HFF-Myc (cell line): Measurements from ENCODE around the gene SYT8.
"Not testable (repeated sequence)": the region's sequence is repeated elsewhere in the genome, so short reads cannot be mapped to it uniquely, and the experiment has no call there.

Experiments
- DNase-seq: peaks from one replicate; pipeline ENCODE4 v3.0.0-alpha.2; 2011; ENCODE audit warnings: low read depth; ENCODE audit errors: extremely low read depth
- H3K4me3 ChIP-seq: replicated peaks from 2 replicates; pipeline ENCODE4 v1.5.1; 2011; ENCODE audit warnings: low read depth, mild to moderate bottlenecking, control low read depth, low read length
- TF ChIP-seq, protein P1 (sequence below): IDR thresholded peaks from 2 replicates; pipeline ENCODE4 v1.5.1; 2012; ENCODE audit warnings: mild to moderate bottlenecking, low read depth, low read length, control low read depth; ENCODE audit errors: missing control alignments

The SYT8 gene

DNA sequence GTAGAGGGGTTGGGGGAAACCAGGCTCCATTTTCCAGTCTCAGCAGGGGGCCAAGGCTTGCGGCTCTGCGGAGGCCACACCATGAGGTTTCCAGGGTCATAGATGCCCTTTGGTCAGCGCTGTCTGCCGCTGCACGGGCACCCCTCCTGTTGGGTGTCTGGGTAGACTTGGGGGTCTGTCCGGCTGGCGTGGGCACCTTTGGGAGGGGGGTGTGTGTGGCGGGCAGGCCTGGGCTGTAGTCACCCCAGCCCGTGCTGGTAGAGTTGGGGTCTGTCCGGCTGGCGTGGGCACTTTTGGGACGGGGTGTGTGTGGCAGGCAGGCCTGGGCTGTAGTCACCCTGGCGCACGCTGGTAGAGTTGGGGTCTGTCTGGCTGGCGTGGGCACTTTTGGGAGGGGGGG is 36.7 kb downstream of the SYT8 start:
- DNase-seq = no peak
- no peak overlapping the region for H3K4me3 ChIP-seq
- TF ChIP-seq, protein P1, sequence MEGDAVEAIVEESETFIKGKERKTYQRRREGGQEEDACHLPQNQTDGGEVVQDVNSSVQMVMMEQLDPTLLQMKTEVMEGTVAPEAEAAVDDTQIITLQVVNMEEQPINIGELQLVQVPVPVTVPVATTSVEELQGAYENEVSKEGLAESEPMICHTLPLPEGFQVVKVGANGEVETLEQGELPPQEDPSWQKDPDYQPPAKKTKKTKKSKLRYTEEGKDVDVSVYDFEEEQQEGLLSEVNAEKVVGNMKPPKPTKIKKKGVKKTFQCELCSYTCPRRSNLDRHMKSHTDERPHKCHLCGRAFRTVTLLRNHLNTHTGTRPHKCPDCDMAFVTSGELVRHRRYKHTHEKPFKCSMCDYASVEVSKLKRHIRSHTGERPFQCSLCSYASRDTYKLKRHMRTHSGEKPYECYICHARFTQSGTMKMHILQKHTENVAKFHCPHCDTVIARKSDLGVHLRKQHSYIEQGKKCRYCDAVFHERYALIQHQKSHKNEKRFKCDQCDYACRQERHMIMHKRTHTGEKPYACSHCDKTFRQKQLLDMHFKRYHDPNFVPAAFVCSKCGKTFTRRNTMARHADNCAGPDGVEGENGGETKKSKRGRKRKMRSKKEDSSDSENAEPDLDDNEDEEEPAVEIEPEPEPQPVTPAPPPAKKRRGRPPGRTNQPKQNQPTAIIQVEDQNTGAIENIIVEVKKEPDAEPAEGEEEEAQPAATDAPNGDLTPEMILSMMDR = no peak

DNA sequence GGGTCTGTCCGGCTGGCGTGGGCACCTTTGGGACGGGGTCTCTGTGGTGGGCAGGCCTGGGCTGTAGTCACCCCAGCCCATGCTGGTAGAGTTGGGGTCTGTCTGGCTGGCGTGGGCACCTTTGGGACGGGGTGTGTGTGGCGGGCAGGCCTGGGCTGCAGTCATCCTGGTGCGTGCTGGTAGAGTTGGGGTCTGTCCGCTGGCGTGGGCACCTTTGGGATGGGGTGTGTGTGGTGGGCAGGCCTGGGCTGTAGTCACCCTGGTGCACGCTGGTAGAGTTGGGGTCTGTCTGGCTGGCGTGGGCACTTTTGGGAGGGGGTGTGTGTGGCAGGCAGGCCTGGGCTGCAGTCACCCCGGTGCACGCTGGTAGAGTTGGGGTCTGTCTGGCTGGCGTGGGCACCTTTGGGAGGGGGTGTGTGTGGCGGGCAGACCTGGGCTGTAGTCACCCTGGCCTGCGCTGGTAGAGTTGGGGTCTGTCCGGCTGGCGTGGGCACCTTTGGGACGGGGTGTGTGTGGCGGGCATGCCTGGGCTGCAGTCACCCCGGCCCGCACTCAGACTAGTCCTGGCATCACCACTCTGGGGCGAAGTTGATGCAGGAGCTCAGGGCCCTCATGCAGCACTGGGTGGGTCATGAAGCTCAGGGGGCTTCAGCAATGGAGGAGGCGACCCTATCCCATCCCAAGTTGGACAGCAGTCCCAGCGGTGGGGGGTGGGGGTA is 37.6 kb downstream of the SYT8 start:
- H3K4me3 ChIP-seq = no peak overlapping the region
- TF ChIP-seq, protein P1 = no peak
- DNase-seq = no peak

DNA sequence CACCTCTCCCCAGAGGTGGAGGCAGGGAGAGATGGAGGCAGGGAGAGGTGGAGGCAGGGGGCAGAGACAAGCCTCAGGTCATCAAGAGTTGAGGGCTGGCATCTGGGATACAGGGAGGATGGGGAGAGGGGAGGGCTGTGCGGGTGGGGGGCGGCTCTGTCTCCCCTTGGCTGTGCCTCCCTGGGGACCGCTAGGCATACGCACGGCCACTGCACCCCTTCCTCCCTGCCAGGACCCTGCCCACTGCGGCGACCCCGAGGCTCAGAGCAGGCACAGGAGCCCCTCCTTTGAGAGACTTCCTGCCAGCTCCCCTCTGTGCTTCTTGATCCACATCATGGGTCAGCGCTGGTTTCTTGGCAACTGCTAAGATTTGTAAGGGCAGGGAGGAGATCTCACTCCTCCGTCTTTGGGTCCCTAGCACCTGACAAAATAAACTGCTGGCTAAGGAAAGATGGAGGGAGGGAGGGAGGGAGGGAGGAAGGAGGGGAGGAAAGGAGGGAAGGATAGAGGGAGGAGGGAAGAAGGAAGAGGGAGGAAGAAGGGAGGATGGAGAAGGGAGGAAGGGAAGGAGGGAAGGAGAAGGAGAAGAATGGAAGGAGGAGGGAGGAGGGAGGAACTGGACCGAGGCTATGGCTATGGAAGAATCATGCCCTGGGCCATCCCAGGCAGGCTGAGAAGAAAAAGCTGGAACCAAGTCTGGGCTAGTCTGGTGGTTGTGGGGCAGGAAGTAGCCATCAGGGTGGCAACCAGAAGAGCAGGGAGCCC is 38.4 kb downstream of the SYT8 start:
- no peak for DNase-seq
- TF ChIP-seq, protein P1 = no peak
- no peak overlapping the region for H3K4me3 ChIP-seq

DNA sequence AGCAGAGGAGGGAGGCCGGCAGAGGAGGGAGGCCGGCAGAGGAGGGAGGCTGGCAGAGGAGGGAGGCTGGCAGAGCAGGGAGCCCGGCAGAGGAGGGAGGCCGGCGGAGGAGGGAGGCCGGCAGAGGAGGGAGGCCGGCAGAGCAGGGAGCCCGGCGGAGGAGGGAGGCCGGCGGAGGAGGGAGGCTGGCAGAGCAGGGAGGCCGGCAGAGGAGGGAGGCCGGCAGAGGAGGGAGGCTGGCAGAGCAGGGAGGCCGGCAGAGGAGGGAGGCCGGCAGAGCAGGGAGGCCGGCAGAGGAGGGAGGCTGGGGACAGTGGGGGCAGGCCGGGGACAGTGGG is 39.0 kb downstream of the SYT8 start:
- not testable (repeated sequence) for H3K4me3 ChIP-seq, DNase-seq

DNA sequence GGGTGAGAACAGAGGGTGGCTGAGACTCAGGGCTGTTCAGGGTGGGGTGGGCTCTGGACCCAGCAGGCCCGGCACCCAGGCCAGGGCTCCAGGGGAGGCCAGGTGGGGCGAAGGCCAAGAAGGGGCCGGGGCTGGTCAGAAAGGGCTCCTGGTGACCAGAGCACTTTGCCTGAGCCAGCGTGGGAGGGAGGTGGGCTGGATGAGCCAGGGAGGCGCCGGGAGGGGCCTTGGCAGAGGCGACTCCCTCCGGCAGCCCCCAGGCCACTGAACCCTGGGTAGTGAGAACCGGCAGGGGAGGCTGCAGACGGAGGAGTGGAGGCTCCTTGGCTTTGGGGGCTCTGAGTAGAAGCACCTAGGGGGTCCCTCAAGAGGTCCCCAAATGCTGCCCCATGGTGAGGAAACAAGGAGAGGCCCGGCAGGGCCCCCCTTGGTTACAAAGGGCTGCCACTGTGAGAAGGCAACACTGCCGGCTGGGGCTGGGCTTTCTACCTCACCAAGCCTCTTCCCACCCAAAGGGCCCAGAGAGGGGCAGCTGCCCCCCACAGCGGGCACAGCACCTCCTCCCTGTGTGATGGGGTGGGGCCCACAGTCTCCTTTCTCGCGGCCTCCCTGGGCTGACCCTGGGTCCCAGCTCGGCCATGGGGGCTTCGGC is 39.8 kb downstream of the SYT8 start:
- DNase-seq, H3K4me3 ChIP-seq: not testable (repeated sequence)

DNA sequence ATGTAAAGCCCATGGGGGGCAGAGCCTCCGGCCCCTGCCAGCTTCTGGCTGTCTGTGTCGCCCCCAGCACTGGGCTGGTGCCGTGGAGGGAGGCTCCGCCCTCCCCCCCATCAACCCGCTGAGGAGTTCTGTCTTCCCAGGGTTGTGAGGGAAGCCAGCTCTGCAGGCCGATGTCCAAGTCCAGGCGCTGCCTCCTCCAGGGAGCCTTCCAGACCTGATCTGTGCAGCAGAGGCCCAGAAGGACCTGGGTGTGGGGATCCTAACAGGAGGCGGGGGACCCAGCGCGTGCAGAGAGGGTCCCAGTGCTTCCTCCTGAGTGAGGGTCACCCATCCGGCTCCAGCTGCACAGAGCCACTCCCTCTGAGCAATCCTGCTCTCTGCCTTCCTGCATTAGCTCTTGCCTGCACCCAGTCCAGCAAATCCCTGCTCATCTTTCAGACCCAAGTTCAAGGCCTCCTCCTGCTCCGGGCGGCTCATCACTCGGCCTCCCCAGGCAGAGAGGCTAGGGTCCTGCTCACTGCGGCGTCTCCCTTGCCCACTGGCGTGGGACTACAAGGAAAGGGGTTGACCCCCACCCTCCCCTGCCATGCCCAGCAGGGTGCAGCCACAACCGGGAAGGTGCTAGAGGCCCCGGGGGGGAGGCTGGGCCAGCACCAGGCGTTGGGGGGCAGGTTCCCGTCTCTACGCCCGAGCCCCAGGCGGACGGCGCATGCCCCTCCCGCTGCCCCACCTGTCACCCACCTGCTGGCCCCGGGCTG is 40.5 kb downstream of the SYT8 start:
- H3K4me3 ChIP-seq = no peak overlapping the region
- TF ChIP-seq, protein P1 = no peak

DNA sequence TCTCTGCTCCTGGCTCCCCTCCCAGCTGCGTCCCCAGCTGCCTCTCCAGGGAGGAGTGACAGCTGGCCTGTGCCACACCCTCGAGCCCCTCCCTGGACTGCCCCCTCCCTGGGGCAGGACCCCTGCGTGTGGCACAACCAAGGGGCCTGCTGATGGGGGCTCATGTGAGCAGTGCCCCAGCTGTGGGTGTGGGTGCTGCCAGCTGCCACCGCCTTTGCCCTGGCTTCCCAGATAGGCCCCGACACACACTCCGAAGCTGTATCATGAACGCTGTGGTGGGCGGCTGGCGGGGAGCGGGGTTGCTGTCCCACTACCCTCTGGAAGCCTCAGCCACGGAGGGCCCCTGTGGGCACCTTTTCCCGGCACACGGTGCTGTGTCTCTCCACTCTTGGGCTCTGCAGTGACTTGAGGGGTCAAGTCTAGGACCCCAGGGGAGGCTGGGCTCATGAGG is 41.1 kb downstream of the SYT8 start:
- DNase-seq = not testable (repeated sequence)

More for the DNA sequence above, 40.5 kb downstream of the SYT8 start:
- DNase-seq = no peak

More for the DNA sequence above, 41.1 kb downstream of the SYT8 start:
- not testable (repeated sequence) for H3K4me3 ChIP-seq
